ENCODE measurements around the gene PABPC1L.

GRCh38 chr20:44928595-44928994 is 18.7 kb downstream of the PABPC1L start:
- TF ChIP-seq CTCF (IDR thresholded peaks at IDR 0.05; ENCODE audit: low read depth, low read length, poor library complexity, severe bottlenecking) (no peak), EZH2phosphoT487 (IDR thresholded peaks at IDR 0.05; ENCODE audit: borderline replicate concordance, low read length) (no peak)

Measured in DOHH2 (cell line).